IMR-90 (cell line): ENCODE results near the gene PRKAG2. TPM values are rescaled to one million over a fixed set of nuclear protein-coding genes. Genes with fewer than 3 reads are reported as not detected.
A peak's percentile ranks its signal among the peaks of the same experiment; 100 is the strongest.

Source experiments
- ATAC-seq: fragments of 200-7000 bp; cut with Tn5 transposase; 2 replicates; pipeline ENCODE4 v1.9.1; 2020; ENCODE audit warnings: low read depth, mild to moderate bottlenecking, moderate library complexity
- BruUV-seq: library from RNA; stranded (reverse); fragments of 400-500 nt; replicated peaks from 2 replicates; lab custom pipeline; 2021; lab: Mats Ljungman, UMichigan
- CTCF ChIA-PET: fragments of 300-600 bp; formaldehyde crosslinking; extraction: SDS; loops from one replicate; lab custom pipeline; 2021; ENCODE audit warnings: antibody characterized with exemption; lab: Yijun Ruan, JAX
- POLR2A ChIA-PET: fragments of 300-600 bp; sonication (Branson Sonifier 250); formaldehyde crosslinking; loops from one replicate; lab custom pipeline; 2022; ENCODE audit warnings: antibody characterized with exemption; ENCODE audit not compliant: unreplicated experiment; lab: Charles Lee
- DNase-seq: peaks from one replicate; pipeline ENCODE4 v3.0.0; 2013
- H2AFZ ChIP-seq: replicated peaks from 2 replicates; pipeline ENCODE3; 2013; ENCODE audit warnings: low read length, mild to moderate bottlenecking; ENCODE audit not compliant: poor library complexity
- H2AK5ac ChIP-seq: 2 replicates; pipeline ENCODE4 v1.6.1; 2013; ENCODE audit warnings: low read depth, low read length, inconsistent platforms
- H2AK9ac ChIP-seq: replicated peaks from 2 replicates; pipeline ENCODE3; 2013; ENCODE audit warnings: mild to moderate bottlenecking, low read depth, low read length, moderate library complexity; ENCODE audit not compliant: poor library complexity
- H2BK120ac ChIP-seq: 2 replicates; pipeline ENCODE4 v1.6.1; 2013; ENCODE audit warnings: low read depth, low read length, inconsistent platforms
- H2BK15ac ChIP-seq: 3 replicates; pipeline ENCODE4 v1.6.1; 2013; ENCODE audit warnings: low read depth, low read length, inconsistent platforms
- H2BK20ac ChIP-seq: 2 replicates; pipeline ENCODE4 v1.6.1; 2013; ENCODE audit warnings: low read depth, mild to moderate bottlenecking, inconsistent platforms, low read length, moderate library complexity
- H2BK5ac ChIP-seq: 2 replicates; pipeline ENCODE4 v1.6.1; 2013; ENCODE audit warnings: mild to moderate bottlenecking, low read depth, low read length, inconsistent platforms; ENCODE audit not compliant: poor library complexity, severe bottlenecking
- H3K14ac ChIP-seq: replicated peaks from 2 replicates; pipeline ENCODE4 v1.6.1; 2013; ENCODE audit warnings: low read depth, low read length, inconsistent platforms
- H3K18ac ChIP-seq: 2 replicates; pipeline ENCODE4 v1.6.1; 2013; ENCODE audit warnings: low read depth, low read length, control low read depth
- H3K23ac ChIP-seq: 2 replicates; pipeline ENCODE4 v1.6.1; 2013; ENCODE audit warnings: low read depth, low read length, inconsistent platforms
- H3K27ac ChIP-seq: 2 replicates; pipeline ENCODE4 v1.5.1; 2013; ENCODE audit warnings: mild to moderate bottlenecking, control low read depth, low read length; ENCODE audit not compliant: insufficient read depth
- H3K27me3 ChIP-seq: 2 replicates; pipeline ENCODE4 v1.6.1; 2013; ENCODE audit warnings: low read length; ENCODE audit not compliant: control insufficient read depth, insufficient read depth
- H3K36me3 ChIP-seq: 2 replicates; pipeline ENCODE4 v1.6.1; 2013; ENCODE audit warnings: low read length, mixed read lengths; ENCODE audit not compliant: control insufficient read depth, insufficient read depth
- H3K4ac ChIP-seq: 2 replicates; pipeline ENCODE4 v1.6.1; 2013; ENCODE audit warnings: low read depth, low read length, inconsistent platforms
- H3K4me1 ChIP-seq: 2 replicates; pipeline ENCODE4 v1.6.1; 2013; ENCODE audit warnings: low read length, mixed read lengths; ENCODE audit not compliant: control insufficient read depth, insufficient read depth
- H3K4me2 ChIP-seq: 2 replicates; pipeline ENCODE4 v1.6.1; 2013; ENCODE audit warnings: low read depth, mild to moderate bottlenecking, control low read depth, low read length, moderate library complexity
- H3K4me3 ChIP-seq: 2 replicates; pipeline ENCODE4 v1.5.1; 2013; ENCODE audit warnings: low read depth, mild to moderate bottlenecking, control low read depth, low read length, moderate library complexity; ENCODE audit not compliant: insufficient read depth
- H3K56ac ChIP-seq: 2 replicates; pipeline ENCODE4 v1.6.1; 2013; ENCODE audit warnings: low read length, inconsistent platforms; ENCODE audit not compliant: insufficient read depth; ENCODE audit errors: extremely low read depth
- H3K79me1 ChIP-seq, 2 experiments: 2 replicates each; pipeline ENCODE4 v1.6.1; 2013; ENCODE audit warnings: low read length in 2 of 2, inconsistent platforms in 1 of 2, low read depth in 1 of 2
- H3K9ac ChIP-seq: 2 replicates; pipeline ENCODE4 v1.6.1; 2013; ENCODE audit warnings: low read depth, low read length, control low read depth
- H3K9me1 ChIP-seq: 2 replicates; pipeline ENCODE4 v1.6.1; 2013; ENCODE audit warnings: low read length, inconsistent platforms; ENCODE audit not compliant: insufficient read depth
- H3K9me3 ChIP-seq: 2 replicates; pipeline ENCODE4 v1.6.1; 2013; ENCODE audit warnings: low read length; ENCODE audit not compliant: control insufficient read depth, insufficient read depth
- H4K20me1 ChIP-seq: 2 replicates; pipeline ENCODE4 v1.6.1; 2013; ENCODE audit warnings: low read length, inconsistent platforms; ENCODE audit not compliant: insufficient read depth
- H4K5ac ChIP-seq: 2 replicates; pipeline ENCODE4 v1.6.1; 2013; ENCODE audit warnings: mild to moderate bottlenecking, low read depth, low read length, control low read depth
- H4K8ac ChIP-seq, 2 experiments: 2 replicates each; pipeline ENCODE4 v1.6.1; 2013; ENCODE audit warnings: low read depth in 2 of 2, low read length in 2 of 2, control low read depth in 1 of 2, inconsistent platforms in 1 of 2
- H4K91ac ChIP-seq: 2 replicates; pipeline ENCODE4 v1.6.1; 2013; ENCODE audit warnings: low read depth, low read length, inconsistent platforms; ENCODE audit not compliant: insufficient read depth
- BHLHE40 ChIP-seq: fragments of 150-350 bp; IDR thresholded peaks from 2 replicates; pipeline ENCODE4 v1.6.1; 2016; ENCODE audit warnings: mild to moderate bottlenecking, low read depth, low read length
- CEBPB ChIP-seq: IDR thresholded peaks from 2 replicates; pipeline ENCODE4 v1.6.1; 2012; ENCODE audit warnings: low read depth, low read length, improper control_type of control experiment
- CHD1 ChIP-seq: IDR thresholded peaks from 2 replicates; pipeline ENCODE4 v1.6.1; 2012; ENCODE audit warnings: low read depth, low read length, improper control_type of control experiment
- FOS ChIP-seq: fragments of 150-350 bp; IDR thresholded peaks from 2 replicates; pipeline ENCODE4 v1.6.1; 2016; ENCODE audit warnings: low read depth, low read length
- MAFK ChIP-seq: IDR thresholded peaks from 2 replicates; pipeline ENCODE4 v1.6.1; 2012; ENCODE audit warnings: low read depth, low read length, improper control_type of control experiment
- MAZ ChIP-seq: IDR thresholded peaks from 2 replicates; pipeline ENCODE4 v1.6.1; 2012; ENCODE audit warnings: low read depth, mild to moderate bottlenecking, low read length, improper control_type of control experiment, moderate library complexity, borderline replicate concordance
- MXI1 ChIP-seq: IDR thresholded peaks from 2 replicates; pipeline ENCODE4 v1.6.1; 2012; ENCODE audit warnings: low read depth, mild to moderate bottlenecking, low read length, moderate library complexity, borderline replicate concordance
- NFE2L2 ChIP-seq: fragments of 150-350 bp; IDR thresholded peaks from 2 replicates; pipeline ENCODE4 v1.6.1; 2016; ENCODE audit warnings: low read depth, mild to moderate bottlenecking, low read length
- POLR2A ChIP-seq: IDR thresholded peaks from 2 replicates; pipeline ENCODE4 v1.6.1; 2012; ENCODE audit warnings: mild to moderate bottlenecking, low read depth, low read length
- RAD21 ChIP-seq: IDR thresholded peaks from 2 replicates; pipeline ENCODE4 v1.6.1; 2012; ENCODE audit warnings: low read length, improper control_type of control experiment
- RCOR1 ChIP-seq: IDR thresholded peaks from 2 replicates; pipeline ENCODE4 v1.6.1; 2012; ENCODE audit warnings: mild to moderate bottlenecking, low read length, improper control_type of control experiment; ENCODE audit not compliant: insufficient replicate concordance
- RFX5 ChIP-seq: IDR thresholded peaks from 2 replicates; pipeline ENCODE4 v1.8.0; 2012; ENCODE audit warnings: low read depth, mild to moderate bottlenecking, low read length, moderate library complexity
- SMC3 ChIP-seq: fragments of 150-350 bp; IDR thresholded peaks from 2 replicates; pipeline ENCODE4 v1.6.1; 2016; ENCODE audit warnings: low read depth, mild to moderate bottlenecking, antibody characterized with exemption, low read length, moderate library complexity
- WGBS, 2 experiments: methylation state at CpG; one replicate each; pipeline versions ENCODE4 v1.1.5 to v1.1.7; 2013; ENCODE audit warnings: missing lambda C conversion rate in 2 of 2; ENCODE audit not compliant: insufficient read length in 1 of 2; ENCODE audit errors: extremely low coverage in 2 of 2; 5-methylcytosine and 5-hydroxymethylcytosine counted together
- dilution Hi-C: fragments of 300-500 bp; cut with HindIII; formaldehyde crosslinking; loops from one replicate; pipeline ENCODE4 v1.14.3; 2018; ENCODE audit warnings: low sequenced_read_pairs; ENCODE audit not compliant: unreplicated experiment
- in situ Hi-C: fragments of 300-500 bp; cut with MboI; formaldehyde crosslinking; loops from 3 replicates; pipeline ENCODE4 v1.14.3; 2019; ENCODE audit warnings: low sequenced_read_pairs, inconsistent platforms, mixed read lengths
- intact Hi-C: fragments of 100-400 bp; cut with micrococcal nuclease; formaldehyde crosslinking; loops from 2 replicates; pipeline ENCODE4 v1.10.0; 2022
- polyA plus RNA-seq, 3 experiments: library from polyadenylated mRNA; depleted of rRNA; stranded (reverse); fragments of >200 nt; gene quantifications; 2 replicates each; pipeline ENCODE4 v1.2.3, GENCODE V29; 2012; ENCODE audit warnings: low replicate concordance in 1 of 3
- total RNA-seq: library from RNA; depleted of rRNA; stranded (reverse); fragments of >200 nt; gene quantifications from 2 replicates; pipeline ENCODE4 v1.2.3, GENCODE V29; 2012
- TF ChIP-seq, protein P1 (sequence below): conservative IDR thresholded peaks from 2 replicates; pipeline ENCODE4 v1.5.1; 2012; ENCODE audit warnings: mild to moderate bottlenecking, low read depth, low read length, improper control_type of control experiment
- TF ChIP-seq, protein P2 (sequence below): fragments of 150-350 bp; IDR thresholded peaks from 2 replicates; pipeline ENCODE4 v1.6.1; 2016; ENCODE audit warnings: low read depth, mild to moderate bottlenecking, low read length, moderate library complexity, borderline replicate concordance
- TF ChIP-seq, protein P3 (sequence below): fragments of 150-350 bp; IDR thresholded peaks from 2 replicates; pipeline ENCODE4 v1.6.1; 2017; ENCODE audit warnings: mild to moderate bottlenecking, antibody characterized with exemption, low read length, low read depth

The PRKAG2 gene
- total and polyA plus RNA-seq, 2 of the 4 experiments (the other 2 are of a cell fraction), result 15.4 to 21.6 TPM

DNA sequence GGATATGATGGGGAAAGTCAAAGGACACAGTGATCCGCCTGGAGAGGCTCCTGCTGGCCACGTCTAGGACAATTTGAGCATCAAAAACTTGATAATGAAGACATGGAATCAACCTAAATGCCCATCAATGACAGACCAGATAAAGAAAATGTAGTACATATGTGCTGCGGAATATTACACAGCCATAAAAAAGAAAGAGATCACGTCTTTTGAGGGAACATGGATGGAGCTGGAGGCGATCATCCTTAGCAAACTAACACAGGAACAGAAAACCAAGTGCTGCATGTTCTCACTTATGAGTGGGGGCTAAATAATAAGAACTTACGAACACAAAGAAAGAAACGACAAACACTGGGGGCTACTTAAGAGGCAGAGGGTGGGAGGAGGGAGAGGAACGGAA is 124.9 kb downstream of the PRKAG2 start:
- Histone ChIP-seq H3K4me3 (no peak overlapping the region), H3K14ac (no peak overlapping the region), H3K4ac (0 out of 2 replicates have a peak overlapping the region, but pooled peaks have one; percentile 39), H3K36me3 (no peaks in the 10 kb centered on the region), H3K4me1 (peaks cover 32% of the 10 kb centered on the region), H2BK5ac (no peak overlapping the region), H3K56ac (no peak overlapping the region), H4K8ac (no peak overlapping the region), H3K9me3 (no peaks in the 10 kb centered on the region), H2AK5ac (peak overlapping the region; percentile 50; the same call in 1 of the 2 replicates), H2BK120ac (no peak overlapping the region), H2AK9ac (no peak overlapping the region), H3K27me3 (no peaks in the 10 kb centered on the region), H4K5ac (no peak overlapping the region), H3K27ac (no peak overlapping the region), H3K4me2 (no peak overlapping the region), H4K20me1 (no peaks in the 10 kb centered on the region), H3K9ac (no peak overlapping the region), H4K91ac (no peak overlapping the region), H3K18ac (no peak overlapping the region), H3K9me1 (peaks cover 22% of the 10 kb centered on the region), H3K23ac (no peak overlapping the region), H3K79me1 (peaks cover 0 to 9% of the 10 kb centered on the region in 2 experiments; a peak in 1 of 4 replicates), H2AFZ (no peak overlapping the region), H2BK20ac (peak overlapping the region; percentile 46), H2BK15ac (peak overlapping the region; percentile 5; the same call in 1 of the 3 replicates)
- in situ Hi-C loops (loop anchor here (25.0 kb wide), 2 partner anchors 290 to 390 kb away; no protein-coding TSS in a partner anchor), intact Hi-C loops (no loop called here), dilution Hi-C loops (no loop called here)
- 100% methylated on average over 1 of the region's 8 CpGs; no CpG with 5 or more reads in 1 of the 2 experiments for WGBS, 2 experiments
- DNase-seq (no peak), ATAC-seq (no peak)
- CTCF ChIA-PET, result no interaction called here
- TF ChIP-seq FOS (no peak), POLR2A (no peak), RFX5 (no peak), MXI1 (no peak), SMC3 (no peak), BHLHE40 (no peak), CHD1 (no peak), NFE2L2 (no peak), RAD21 (no peak), RCOR1 (no peak), CEBPB (no peak), MAFK (no peak), MAZ (no peak)
- TF ChIP-seq, protein P1, sequence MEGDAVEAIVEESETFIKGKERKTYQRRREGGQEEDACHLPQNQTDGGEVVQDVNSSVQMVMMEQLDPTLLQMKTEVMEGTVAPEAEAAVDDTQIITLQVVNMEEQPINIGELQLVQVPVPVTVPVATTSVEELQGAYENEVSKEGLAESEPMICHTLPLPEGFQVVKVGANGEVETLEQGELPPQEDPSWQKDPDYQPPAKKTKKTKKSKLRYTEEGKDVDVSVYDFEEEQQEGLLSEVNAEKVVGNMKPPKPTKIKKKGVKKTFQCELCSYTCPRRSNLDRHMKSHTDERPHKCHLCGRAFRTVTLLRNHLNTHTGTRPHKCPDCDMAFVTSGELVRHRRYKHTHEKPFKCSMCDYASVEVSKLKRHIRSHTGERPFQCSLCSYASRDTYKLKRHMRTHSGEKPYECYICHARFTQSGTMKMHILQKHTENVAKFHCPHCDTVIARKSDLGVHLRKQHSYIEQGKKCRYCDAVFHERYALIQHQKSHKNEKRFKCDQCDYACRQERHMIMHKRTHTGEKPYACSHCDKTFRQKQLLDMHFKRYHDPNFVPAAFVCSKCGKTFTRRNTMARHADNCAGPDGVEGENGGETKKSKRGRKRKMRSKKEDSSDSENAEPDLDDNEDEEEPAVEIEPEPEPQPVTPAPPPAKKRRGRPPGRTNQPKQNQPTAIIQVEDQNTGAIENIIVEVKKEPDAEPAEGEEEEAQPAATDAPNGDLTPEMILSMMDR, result no peak
- TF ChIP-seq, protein P2, sequence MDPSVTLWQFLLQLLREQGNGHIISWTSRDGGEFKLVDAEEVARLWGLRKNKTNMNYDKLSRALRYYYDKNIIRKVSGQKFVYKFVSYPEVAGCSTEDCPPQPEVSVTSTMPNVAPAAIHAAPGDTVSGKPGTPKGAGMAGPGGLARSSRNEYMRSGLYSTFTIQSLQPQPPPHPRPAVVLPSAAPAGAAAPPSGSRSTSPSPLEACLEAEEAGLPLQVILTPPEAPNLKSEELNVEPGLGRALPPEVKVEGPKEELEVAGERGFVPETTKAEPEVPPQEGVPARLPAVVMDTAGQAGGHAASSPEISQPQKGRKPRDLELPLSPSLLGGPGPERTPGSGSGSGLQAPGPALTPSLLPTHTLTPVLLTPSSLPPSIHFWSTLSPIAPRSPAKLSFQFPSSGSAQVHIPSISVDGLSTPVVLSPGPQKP, result no peak
- TF ChIP-seq, protein P3, sequence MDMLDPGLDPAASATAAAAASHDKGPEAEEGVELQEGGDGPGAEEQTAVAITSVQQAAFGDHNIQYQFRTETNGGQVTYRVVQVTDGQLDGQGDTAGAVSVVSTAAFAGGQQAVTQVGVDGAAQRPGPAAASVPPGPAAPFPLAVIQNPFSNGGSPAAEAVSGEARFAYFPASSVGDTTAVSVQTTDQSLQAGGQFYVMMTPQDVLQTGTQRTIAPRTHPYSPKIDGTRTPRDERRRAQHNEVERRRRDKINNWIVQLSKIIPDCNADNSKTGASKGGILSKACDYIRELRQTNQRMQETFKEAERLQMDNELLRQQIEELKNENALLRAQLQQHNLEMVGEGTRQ, result no peak
- no TSS peak for BruUV-seq
- POLR2A ChIA-PET, result no interaction called here
